SK-N-MC (cell line): ENCODE results near the gene GUCD1.

Experiments used
- EZH2 ChIP-seq: fragments of 200-600 bp; sonication (generic); IDR thresholded peaks from one replicate; pipeline ENCODE4 v1.6.1; 2017; ENCODE audit warnings: antibody characterized with exemption
- POLR2AphosphoS5 ChIP-seq: IDR thresholded peaks from 2 replicates; pipeline ENCODE4 v1.6.1; 2012; ENCODE audit warnings: mild to moderate bottlenecking, low read depth, low read length, borderline replicate concordance

- TF ChIP-seq EZH2 (no peak), POLR2AphosphoS5 (no peak)
These were observed 40.0 kb downstream of the GUCD1 start for GRCh38 chr22:24515027-24515338.
